Measurements from ENCODE around the gene NPRL2.

The NPRL2 gene

DNA sequence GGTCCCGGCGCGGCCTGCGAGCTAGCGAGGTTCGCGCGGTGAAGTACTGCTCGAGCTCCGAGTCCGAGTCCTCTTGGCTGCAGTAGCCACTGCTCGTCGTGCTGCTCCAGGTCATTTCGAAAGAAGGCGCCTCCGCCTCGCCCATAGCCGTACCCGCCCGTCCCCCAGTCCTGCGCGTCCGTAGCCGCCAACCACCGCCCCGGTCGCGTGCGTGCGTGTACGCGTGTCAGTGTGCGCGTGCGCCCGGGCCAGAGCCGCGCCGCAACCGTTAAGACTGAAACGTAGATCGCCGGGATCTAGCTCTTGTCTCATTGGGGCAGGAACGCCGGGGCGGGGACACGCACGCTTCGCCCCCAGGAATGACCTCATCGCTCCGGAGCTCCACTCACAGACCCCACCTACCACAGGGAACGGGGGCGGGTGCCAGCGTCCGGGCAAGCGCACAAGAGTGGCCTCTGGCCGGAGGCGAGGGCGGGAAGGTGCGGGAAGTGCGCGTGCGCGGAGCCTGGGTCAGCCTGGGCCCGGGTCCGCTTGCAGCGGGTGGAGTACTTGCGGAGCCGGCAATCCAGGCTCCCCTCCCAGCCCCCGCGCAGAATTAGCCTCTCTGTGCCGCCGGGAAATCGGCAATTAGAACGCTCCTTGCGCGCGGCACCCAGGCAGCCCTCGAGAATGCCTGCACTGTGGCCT lies 13.3 kb downstream of the NPRL2 start:
- peak; percentile 100 for DNase-seq (ENCODE audit: insufficient read length, low spot score)
- FAIRE-seq = peak; percentile 68
- peak; percentile 86 for TF ChIP-seq POLR2A (IDR thresholded peaks at IDR 0.05; ENCODE audit: low read depth, low read length)

DNA sequence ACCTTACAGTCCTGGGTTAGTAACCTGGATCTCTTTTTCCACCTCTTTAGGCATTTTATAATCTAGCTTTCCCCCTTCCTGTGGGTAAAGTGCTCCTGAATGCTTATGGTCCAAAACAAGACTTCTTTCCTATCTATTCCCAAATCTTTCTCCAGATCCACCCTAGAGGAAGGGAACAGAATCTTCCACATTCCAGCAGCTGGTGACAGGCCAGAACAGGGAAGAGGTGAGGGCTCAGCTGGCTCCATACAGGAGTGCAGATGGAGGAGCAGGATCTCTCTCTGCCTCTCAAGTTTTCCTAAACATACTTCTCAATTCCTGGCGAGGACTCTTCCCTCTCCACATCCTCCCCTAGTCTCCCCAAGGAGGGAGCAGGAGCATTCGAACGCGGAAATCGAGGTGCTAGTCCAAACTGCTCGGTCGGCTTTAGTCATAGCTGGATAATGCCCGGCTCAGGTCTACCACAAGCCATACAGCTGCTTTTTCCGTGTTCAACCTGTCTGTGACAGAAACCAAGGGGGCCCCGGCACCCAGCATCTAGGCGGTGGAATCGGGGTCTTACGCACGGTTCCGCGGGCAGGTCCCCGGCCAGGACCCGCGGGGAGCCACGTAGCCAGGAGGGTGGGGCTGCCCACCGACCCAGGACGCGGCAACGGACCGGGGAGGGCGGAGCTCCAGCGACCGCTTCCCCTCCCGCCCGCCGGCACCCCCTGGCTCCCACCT lies 14.0 kb downstream of the NPRL2 start:
- FAIRE-seq (no peak), DNase-seq (ENCODE audit: insufficient read length, low spot score) (no peak)
- no peak for TF ChIP-seq POLR2A (IDR thresholded peaks at IDR 0.05; ENCODE audit: low read depth, low read length)

DNA sequence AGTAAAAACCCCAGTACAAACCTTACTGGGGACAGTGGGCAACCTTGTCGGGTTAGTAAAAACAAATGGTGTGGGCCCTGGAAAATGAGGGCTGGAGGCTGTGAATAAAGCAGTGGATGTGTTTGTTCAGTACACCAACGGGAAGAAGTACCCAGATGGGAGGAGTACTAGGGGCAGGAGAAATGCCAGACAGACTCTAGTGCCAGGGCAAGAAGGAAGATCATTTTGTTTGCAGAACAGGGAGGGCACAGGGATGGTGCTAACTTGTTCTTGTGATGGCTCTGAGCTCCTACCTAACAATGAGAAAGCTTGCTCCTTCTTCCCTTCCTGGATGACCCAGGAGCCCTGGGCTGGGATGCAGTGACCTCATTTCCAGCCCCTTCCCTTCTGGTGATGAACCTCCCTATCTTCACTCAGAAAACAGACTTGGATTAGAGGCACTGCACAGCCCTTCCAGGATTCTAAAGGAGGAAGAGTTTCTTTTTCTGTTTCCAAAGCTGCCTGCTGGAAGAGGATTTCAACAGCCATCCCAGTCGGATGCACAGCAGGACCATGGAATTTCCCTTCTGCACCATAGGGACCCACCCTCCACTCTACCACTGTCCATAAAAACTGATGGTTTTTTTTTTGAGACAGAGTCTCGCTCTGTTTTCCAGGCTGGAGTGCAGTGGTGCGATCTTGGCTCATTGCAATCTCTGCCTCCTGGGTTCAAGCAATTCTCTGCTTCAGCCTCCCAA lies 16.1 kb downstream of the NPRL2 start:
- TF ChIP-seq POLR2A (IDR thresholded peaks at IDR 0.05; ENCODE audit: low read depth, low read length) = no peak
- FAIRE-seq = no peak
- DNase-seq (ENCODE audit: insufficient read length, low spot score) = no peak

DNA sequence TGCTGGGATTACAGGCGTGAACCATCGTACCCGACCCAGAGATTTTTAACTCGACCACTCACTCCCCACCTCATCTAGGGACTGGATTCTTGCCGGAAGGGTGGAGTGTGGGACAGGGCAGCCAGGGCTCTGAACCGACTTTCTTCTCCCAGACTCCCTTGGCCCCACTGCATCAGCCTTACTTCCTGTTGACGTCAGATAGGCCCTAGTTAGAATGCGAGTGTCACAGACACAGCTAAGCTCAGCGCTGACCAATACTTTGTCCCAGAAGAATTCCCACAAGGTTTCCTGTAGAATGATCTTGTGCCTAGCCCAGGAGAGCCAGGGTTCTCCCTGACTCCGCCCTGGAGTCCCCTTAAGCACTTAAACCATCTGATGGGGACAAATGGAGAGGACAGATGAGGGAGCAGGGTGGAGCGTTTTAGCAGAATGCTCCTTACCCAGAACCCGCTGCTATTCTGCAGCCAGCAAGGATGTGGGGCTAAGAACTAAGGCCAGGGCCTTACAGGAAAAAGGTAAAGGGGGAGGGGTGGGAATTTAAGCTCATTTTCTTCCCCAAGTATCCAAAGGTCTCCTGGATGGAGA lies 16.7 kb downstream of the NPRL2 start:
- FAIRE-seq (no peak), DNase-seq (ENCODE audit: insufficient read length, low spot score) (no peak)
- no peak for TF ChIP-seq POLR2A (IDR thresholded peaks at IDR 0.05; ENCODE audit: low read depth, low read length)

DNA sequence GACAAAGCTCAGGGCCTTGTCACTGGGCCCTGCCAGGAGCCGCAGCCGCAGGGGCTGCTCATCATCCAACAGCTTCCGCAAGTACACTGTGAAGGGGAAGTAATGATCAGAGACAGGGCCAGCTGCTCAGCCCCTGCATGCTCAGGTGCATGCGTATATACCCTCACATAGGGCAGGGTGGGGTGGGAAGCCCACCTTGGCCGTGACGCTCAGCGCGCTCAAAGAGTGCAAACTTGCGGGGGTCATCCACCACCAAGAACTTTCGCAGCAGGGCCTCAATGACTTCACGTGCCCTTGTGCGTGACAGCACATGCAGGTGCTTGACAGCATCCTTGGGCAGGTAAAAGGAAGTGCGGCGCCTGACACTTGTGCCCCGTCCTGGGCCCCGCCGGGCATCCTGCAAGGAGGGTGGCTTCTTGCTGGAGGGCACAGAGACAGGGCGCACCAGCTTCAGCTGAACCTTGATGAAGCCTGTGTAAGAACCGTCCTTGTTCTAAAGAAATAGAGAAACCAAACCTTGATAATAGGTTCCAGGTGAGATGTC lies 19.1 kb downstream of the NPRL2 start:
- DNase-seq (ENCODE audit: insufficient read length, low spot score) = no peak
- FAIRE-seq = no peak
- no peak for TF ChIP-seq POLR2A (IDR thresholded peaks at IDR 0.05; ENCODE audit: low read depth, low read length)

DNA sequence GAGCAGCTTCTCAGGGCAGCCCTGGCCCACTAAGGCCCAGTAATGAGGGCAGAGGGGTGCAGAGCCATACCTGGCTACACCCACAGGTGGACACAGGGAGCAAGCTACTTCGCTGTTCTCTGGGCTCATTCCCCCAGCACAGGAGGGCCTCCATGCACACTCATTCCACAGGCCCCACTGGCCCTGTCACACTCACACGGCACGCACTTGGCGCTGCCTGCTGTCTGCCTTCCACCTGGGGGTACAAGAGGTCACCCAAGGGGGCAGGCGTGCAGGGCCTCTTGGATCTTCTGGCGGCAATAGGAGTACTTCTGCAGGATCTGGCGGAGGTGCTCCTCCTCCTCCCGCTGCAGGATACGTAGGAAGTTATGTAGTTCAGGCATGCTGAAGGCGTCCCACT lies 20.2 kb downstream of the NPRL2 start:
- FAIRE-seq (no peak), DNase-seq (ENCODE audit: insufficient read length, low spot score) (no peak)
- TF ChIP-seq POLR2A (IDR thresholded peaks at IDR 0.05; ENCODE audit: low read depth, low read length) = no peak

DNA sequence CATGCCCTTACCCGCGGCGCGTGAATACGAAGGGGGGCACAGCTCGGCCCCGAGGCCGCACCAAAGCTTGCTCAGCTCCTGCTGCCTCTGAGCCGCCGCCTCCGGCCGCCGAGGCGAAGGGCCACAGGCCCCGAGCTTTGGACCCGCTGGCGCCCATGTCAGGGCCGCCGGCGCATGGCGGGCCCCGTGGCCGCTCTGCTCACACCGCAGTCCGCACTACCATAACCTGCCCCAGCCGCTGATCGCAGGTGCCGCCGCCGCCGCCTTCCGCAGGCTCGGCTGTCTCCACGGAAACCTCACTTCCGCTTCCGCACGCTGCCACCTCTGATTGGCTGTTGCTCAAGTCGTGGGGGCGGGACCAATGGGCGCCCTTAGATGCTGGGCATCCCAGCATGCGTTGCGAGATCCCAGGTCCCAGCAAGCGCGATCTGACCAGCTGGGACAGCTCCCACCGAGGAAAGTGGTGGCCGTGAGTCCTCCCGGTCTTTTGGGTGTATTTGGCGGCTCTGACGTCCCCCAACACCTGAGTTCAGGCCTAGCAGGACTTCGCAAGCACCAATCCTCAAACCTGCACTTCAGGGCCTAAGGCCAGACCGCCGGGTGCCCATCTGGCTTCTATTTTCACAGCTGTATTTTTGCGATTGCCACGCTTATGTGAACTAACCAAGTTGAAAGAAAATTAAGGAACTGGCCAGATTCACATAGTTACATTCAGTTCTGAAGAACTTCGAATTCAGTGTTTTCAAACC lies 22.5 kb downstream of the NPRL2 start, which contains the start of gene TUSC2:
TUSC2 (minus strand) TSS at position 281 of the 749 bp plus-strand sequence; CDS start at position 157, 124 bp downstream.
- TF ChIP-seq POLR2A (IDR thresholded peaks at IDR 0.05; ENCODE audit: low read depth, low read length) = peak; percentile 57; the same call in 1 of the 2 replicates
- FAIRE-seq (no peak), DNase-seq (ENCODE audit: insufficient read length, low spot score) (peak; percentile 94)

DNA sequence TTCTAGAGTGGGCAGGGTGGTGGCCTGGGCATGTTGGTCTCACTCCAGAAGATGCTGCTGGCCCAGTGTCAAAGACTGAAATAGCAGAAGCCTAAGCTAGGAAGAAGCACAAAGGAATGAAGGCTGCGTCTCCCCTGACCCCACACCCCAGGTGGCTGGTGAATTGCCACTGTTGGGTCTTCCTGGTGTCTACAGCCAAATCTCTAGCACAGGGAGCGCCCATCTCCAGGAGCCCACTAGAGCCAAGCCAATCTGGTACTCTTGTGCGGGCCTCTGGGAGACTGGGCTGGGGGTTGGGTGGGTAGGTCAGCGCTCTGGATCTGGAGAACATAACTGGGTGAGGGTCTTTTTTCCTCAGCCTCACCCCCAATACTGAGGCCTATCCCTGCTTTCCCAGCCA lies 23.4 kb downstream of the NPRL2 start:
- no peak for TF ChIP-seq POLR2A (IDR thresholded peaks at IDR 0.05; ENCODE audit: low read depth, low read length)
- no peak for DNase-seq (ENCODE audit: insufficient read length, low spot score)
- FAIRE-seq = no peak

DNA sequence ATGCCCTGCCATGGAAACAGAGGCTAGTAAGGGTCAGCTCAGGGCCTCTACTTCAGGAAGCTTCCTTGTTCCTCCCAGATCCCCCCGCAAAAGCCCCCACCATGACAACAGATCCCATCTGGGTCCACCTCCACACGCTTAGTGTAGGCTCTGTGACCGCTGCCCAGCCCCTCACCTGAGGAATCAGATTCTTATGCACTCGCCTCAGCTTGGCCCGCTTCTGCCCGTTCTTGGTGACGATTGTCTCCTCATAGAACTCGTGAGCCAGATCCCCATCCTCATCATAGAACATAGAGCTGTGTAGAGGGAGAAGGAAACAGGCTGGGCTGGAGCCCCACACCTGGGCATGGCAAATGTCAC lies 24.4 kb downstream of the NPRL2 start:
- FAIRE-seq (no peak), DNase-seq (ENCODE audit: insufficient read length, low spot score) (no peak)
- TF ChIP-seq POLR2A (IDR thresholded peaks at IDR 0.05; ENCODE audit: low read depth, low read length) = no peak

DNA sequence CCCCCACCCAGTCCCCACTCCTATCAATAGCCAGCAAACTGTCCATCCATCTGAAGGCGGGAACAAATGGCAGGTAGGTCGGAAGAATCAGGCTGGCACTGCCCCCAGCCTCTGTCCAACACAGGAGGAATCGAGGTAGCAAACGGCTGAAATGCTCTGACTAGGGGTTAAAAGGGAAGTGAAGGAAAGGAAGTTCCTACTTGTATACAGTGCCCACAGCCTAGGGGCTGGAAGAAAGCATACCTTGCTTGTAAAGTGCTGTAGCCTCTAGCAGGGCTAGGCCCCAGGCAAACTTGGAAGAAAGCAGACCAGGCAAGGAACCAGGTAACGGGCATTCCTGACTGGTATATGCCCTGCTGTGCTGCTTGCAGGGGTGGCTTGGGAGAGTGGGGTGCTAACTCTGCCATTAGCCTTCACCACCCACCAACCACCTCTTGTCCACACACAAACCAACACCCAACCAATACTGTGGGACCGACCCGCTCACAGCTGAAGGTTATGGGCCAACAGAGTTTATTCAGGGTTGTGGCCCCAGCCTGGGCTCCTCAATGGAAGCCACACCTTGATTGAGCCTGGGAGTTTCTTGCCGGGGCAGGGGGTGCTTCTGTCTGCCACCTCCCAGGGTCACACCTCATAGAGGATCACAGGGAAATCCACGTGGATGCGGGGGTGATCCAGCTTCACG lies 24.9 kb downstream of the NPRL2 start:
- FAIRE-seq = no peak
- no peak for TF ChIP-seq POLR2A (IDR thresholded peaks at IDR 0.05; ENCODE audit: low read depth, low read length)
- DNase-seq (ENCODE audit: insufficient read length, low spot score) = no peak

DNA sequence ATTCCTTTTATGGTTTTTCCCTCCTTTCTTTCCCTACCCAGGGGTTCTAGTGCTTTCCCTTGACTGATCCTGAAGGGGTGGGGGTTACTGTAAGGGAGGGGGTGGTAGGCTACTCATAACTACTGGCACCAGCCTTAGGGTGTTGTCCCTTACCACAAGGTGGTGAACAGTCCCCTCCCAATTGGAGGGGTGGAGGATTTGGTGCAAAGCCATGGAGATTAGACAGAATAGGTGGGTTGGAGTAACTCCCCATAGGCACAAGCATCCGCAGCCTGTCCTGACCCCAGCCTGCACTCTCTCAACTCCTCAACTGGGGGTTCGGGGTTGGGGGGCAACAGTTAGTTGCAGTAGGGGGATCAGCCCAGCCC lies 25.5 kb downstream of the NPRL2 start:
- DNase-seq (ENCODE audit: insufficient read length, low spot score) = no peak
- TF ChIP-seq POLR2A (IDR thresholded peaks at IDR 0.05; ENCODE audit: low read depth, low read length) = no peak
- no peak for FAIRE-seq

DNA sequence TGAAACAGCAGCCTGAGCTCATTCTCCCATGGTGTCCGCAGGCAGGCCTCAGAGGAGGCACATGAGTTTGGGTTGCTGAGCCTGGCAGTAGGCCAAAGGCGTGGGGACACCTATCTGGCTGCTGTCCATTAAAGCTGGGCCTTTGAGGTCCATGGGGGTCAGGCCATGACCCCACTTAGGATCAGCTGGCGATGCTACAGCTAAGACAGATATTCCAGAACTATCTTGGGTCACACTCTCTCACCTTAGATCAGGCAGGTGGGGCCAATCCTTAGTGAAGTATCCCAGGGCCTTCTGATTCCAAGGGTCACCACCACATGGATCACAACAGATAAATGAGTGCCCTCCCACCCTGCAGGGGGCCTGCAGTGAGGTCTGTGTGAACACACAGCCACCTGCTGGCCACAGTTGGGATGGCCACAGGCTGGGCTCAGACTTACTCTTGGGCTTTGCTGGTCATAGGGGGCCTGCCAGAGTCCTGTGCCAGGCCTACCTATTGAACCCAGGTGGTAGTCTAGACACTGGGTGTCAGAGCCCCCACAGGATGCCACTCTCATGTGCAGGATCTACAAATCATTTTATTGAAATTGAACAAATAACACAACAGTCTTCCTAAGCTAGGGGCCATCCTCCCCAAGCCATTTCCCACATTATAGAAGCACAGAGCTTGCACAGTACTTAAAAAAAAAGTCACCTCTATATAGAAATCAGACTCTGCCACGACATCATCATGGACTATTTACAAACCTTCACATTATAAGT lies 26.0 kb downstream of the NPRL2 start:
- DNase-seq (ENCODE audit: insufficient read length, low spot score) = peak; percentile 83
- no peak for TF ChIP-seq POLR2A (IDR thresholded peaks at IDR 0.05; ENCODE audit: low read depth, low read length)
- no peak for FAIRE-seq
